HEK293 (cell line): ENCODE measurements around the gene ZBTB20.

Experiments used
- CTCF ChIA-PET: fragments of 350-600 bp; formaldehyde crosslinking; extraction: SDS; loops from one replicate; lab custom pipeline; 2021; ENCODE audit warnings: antibody characterized with exemption; lab: Yijun Ruan, JAX
- POLR2A ChIA-PET: fragments of 300-600 bp; formaldehyde crosslinking; extraction: SDS; loops from one replicate; lab custom pipeline; 2020; ENCODE audit warnings: antibody characterized with exemption, inconsistent platforms; lab: Yijun Ruan, JAX
- H3K27ac ChIP-seq: fragments of 200-500 bp; sonication (Bioruptor generic); 2 replicates; pipeline ENCODE4 v1.5.1; 2014; ENCODE audit warnings: low read depth, low read length, control low read depth, inconsistent platforms; ENCODE audit errors: extremely low read depth
- H3K36me3 ChIP-seq, 2 experiments: fragments of 200-500 bp in 1 of 2; sonication (Bioruptor generic) in 1 of 2; 1 replicate in 1 of 2; 2 replicates in 1 of 2; pipeline ENCODE4 v1.5.1; 2014 to 2017; ENCODE audit warnings: inconsistent platforms in 2 of 2, low read length in 2 of 2; ENCODE audit not compliant: control insufficient read depth in 2 of 2, insufficient read depth in 1 of 2
- H3K4me1 ChIP-seq: fragments of 200-500 bp; sonication (Bioruptor generic); 2 replicates; pipeline ENCODE4 v1.5.1; 2014; ENCODE audit warnings: mild to moderate bottlenecking, low read length, inconsistent platforms; ENCODE audit not compliant: control insufficient read depth, insufficient read depth
- H3K4me3 ChIP-seq: 2 replicates; pipeline ENCODE4 v1.5.1; 2011; ENCODE audit warnings: low read depth, mild to moderate bottlenecking, control low read depth, low read length, moderate library complexity
- H3K9me3 ChIP-seq: fragments of 200-500 bp; sonication (Bioruptor generic); 2 replicates; pipeline ENCODE4 v1.5.1; 2014; ENCODE audit warnings: low read depth, low read length, inconsistent platforms; ENCODE audit not compliant: control insufficient read depth, insufficient read depth
- IKZF3 ChIP-seq: fragments of 450-650 bp; IDR thresholded peaks from 2 replicates; pipeline ENCODE4 v1.5.0; 2018; ENCODE audit warnings: missing biosample characterization, mild to moderate bottlenecking, missing genetic modification characterization, moderate library complexity
- KLF7 ChIP-seq: fragments of 450-650 bp; formaldehyde crosslinking; IDR thresholded peaks from 2 replicates; pipeline ENCODE4 v1.5.1; 2016; ENCODE audit warnings: missing biosample characterization, missing genetic modification characterization, borderline replicate concordance
- REST ChIP-seq: fragments of 450-650 bp; formaldehyde crosslinking; IDR thresholded peaks from 2 replicates; pipeline ENCODE4 v1.5.1; 2016; ENCODE audit warnings: missing biosample characterization, missing genetic modification characterization
- SALL2 ChIP-seq: fragments of 450-650 bp; formaldehyde crosslinking; IDR thresholded peaks from 2 replicates; pipeline ENCODE4 v1.5.0; 2017; ENCODE audit warnings: missing biosample characterization, mild to moderate bottlenecking, missing genetic modification characterization, borderline replicate concordance
- ZBTB17 ChIP-seq: fragments of 450-650 bp; formaldehyde crosslinking; IDR thresholded peaks from 2 replicates; pipeline ENCODE4 v1.5.1; 2016; ENCODE audit warnings: missing biosample characterization, missing genetic modification characterization
- ZNF112 ChIP-seq: fragments of 450-650 bp; formaldehyde crosslinking; IDR thresholded peaks from 2 replicates; pipeline ENCODE4 v1.5.0; 2017; ENCODE audit warnings: missing biosample characterization, missing genetic modification characterization
- ZNF140 ChIP-seq: fragments of 450-650 bp; formaldehyde crosslinking; IDR thresholded peaks from 2 replicates; pipeline ENCODE4 v1.5.1; 2016; ENCODE audit warnings: missing biosample characterization, missing genetic modification characterization
- ZNF146 ChIP-seq: fragments of 450-650 bp; formaldehyde crosslinking; IDR thresholded peaks from 2 replicates; pipeline ENCODE4 v1.5.1; 2016; ENCODE audit warnings: missing biosample characterization, missing genetic modification characterization
- ZNF174 ChIP-seq: fragments of 450-650 bp; formaldehyde crosslinking; IDR thresholded peaks from 2 replicates; pipeline ENCODE4 v1.5.0; 2017; ENCODE audit warnings: missing biosample characterization, mild to moderate bottlenecking, missing genetic modification characterization
- ZNF266 ChIP-seq: fragments of 450-650 bp; formaldehyde crosslinking; IDR thresholded peaks from 2 replicates; pipeline ENCODE4 v1.5.1; 2016; ENCODE audit warnings: missing biosample characterization, missing genetic modification characterization, low read depth
- ZNF302 ChIP-seq: fragments of 450-650 bp; formaldehyde crosslinking; IDR thresholded peaks from 2 replicates; pipeline ENCODE4 v1.5.1; 2016; ENCODE audit warnings: missing biosample characterization, missing genetic modification characterization, low read depth
- ZNF37A ChIP-seq: fragments of 450-650 bp; IDR thresholded peaks from 2 replicates; pipeline ENCODE4 v1.5.1; 2018; ENCODE audit warnings: missing biosample characterization, missing genetic modification characterization
- ZNF426 ChIP-seq: fragments of 450-650 bp; formaldehyde crosslinking; IDR thresholded peaks from 2 replicates; pipeline ENCODE4 v1.5.1; 2017; ENCODE audit warnings: missing biosample characterization, missing genetic modification characterization, mild to moderate bottlenecking, inconsistent platforms, moderate library complexity
- ZNF529 ChIP-seq: fragments of 450-650 bp; formaldehyde crosslinking; IDR thresholded peaks from 2 replicates; pipeline ENCODE4 v1.5.1; 2017; ENCODE audit warnings: missing genetic modification characterization, missing biosample characterization; ENCODE audit not compliant: insufficient replicate concordance
- ZNF555 ChIP-seq: fragments of 450-650 bp; formaldehyde crosslinking; conservative IDR thresholded peaks from 2 replicates; pipeline ENCODE4 v1.5.1; 2017; ENCODE audit warnings: missing biosample characterization, mild to moderate bottlenecking, missing genetic modification characterization, inconsistent platforms
- ZNF624 ChIP-seq: fragments of 450-650 bp; formaldehyde crosslinking; IDR thresholded peaks from 2 replicates; pipeline ENCODE4 v1.5.1; 2017; ENCODE audit warnings: missing biosample characterization, missing genetic modification characterization
- ZNF768 ChIP-seq: fragments of 450-650 bp; formaldehyde crosslinking; IDR thresholded peaks from 2 replicates; pipeline ENCODE4 v1.5.1; 2018; ENCODE audit warnings: missing biosample characterization, mild to moderate bottlenecking, missing genetic modification characterization
- ZNF792 ChIP-seq: fragments of 450-650 bp; formaldehyde crosslinking; IDR thresholded peaks from 2 replicates; pipeline ENCODE4 v1.5.1; 2016; ENCODE audit warnings: missing biosample characterization, missing genetic modification characterization
- ZNF837 ChIP-seq: fragments of 450-650 bp; formaldehyde crosslinking; IDR thresholded peaks from 2 replicates; pipeline ENCODE4 v1.5.1; 2016; ENCODE audit warnings: missing biosample characterization, missing genetic modification characterization
- ZSCAN5A ChIP-seq: fragments of 450-650 bp; formaldehyde crosslinking; IDR thresholded peaks from 2 replicates; pipeline ENCODE4 v1.5.1; 2016; ENCODE audit warnings: missing biosample characterization, missing genetic modification characterization
- TF ChIP-seq, protein P1 (sequence below): fragments of 450-650 bp; formaldehyde crosslinking; IDR thresholded peaks from 2 replicates; pipeline ENCODE4 v1.5.1; 2017; ENCODE audit warnings: missing biosample characterization, missing genetic modification characterization
- TF ChIP-seq, protein P2 (sequence below): fragments of 450-650 bp; formaldehyde crosslinking; IDR thresholded peaks from 2 replicates; pipeline ENCODE4 v1.5.1; 2016; ENCODE audit warnings: missing biosample characterization, missing genetic modification characterization

Gene ZBTB20

DNA sequence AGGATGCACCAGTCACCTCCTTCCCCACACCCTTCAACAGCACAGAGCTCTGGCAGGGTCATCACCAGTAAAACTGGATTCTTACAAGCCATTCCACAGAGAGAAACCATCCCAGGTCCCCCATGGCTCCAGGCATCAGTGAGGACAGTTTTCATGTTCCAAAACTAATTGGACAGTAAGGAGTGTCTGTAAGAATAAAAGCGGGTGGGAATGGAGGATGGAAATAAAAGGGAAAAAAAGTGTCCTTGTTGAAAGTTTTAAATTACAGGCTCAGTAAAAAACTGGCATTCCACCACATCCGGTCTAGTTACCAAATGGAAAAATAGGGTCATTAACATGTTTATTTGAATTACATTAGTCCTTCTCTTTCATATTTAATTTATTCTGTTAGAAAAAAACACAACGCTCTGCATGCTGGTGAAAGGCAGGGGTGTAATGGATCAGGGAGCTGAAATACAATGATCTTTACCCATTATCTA lies 735.9 kb downstream of the ZBTB20 start (continued):
- no peak for TF ChIP-seq ZNF837 (tag by site-specific recombination)
- TF ChIP-seq ZSCAN5A (tag by site-specific recombination) = no peak
- TF ChIP-seq ZNF37A (tag by site-specific recombination) = no peak

GRCh38 chr3:114408736-114409670 lies 738.1 kb downstream of the ZBTB20 start:
- POLR2A ChIA-PET = no interaction called here
- CTCF ChIA-PET = interaction anchor here (0.6 to 1.9 kb wide), 2 partner anchors 10 to 45 kb away, joined by 5 to 11 read pairs; no protein-coding TSS in a partner anchor
- Histone ChIP-seq H3K4me3 (no peak overlapping the region), H3K36me3 (no peaks in the 10 kb centered on the region), H3K27ac (no peak overlapping the region), H3K4me1 (0 out of 2 replicates have a peak, but pooled peaks cover 4% of the 10 kb centered on the region), H3K9me3 (no peaks in the 10 kb centered on the region)
- TF ChIP-seq ZNF146 (no peak), ZNF555 (tag by site-specific recombination) (no peak), ZNF792 (no peak), ZNF426 (tag by site-specific recombination) (no peak), ZNF302 (no peak), ZNF266 (tag by site-specific recombination) (no peak), ZNF174 (tag by site-specific recombination) (no peak), SALL2 (no peak), ZNF112 (tag by site-specific recombination) (no peak), ZNF768 (tag by site-specific recombination) (no peak), ZNF529 (tag by site-specific recombination) (no peak), ZBTB17 (tag by site-specific recombination) (no peak), ZNF140 (tag by site-specific recombination) (no peak), IKZF3 (tag by site-specific recombination) (no peak), ZNF624 (no peak), KLF7 (tag by site-specific recombination) (no peak), REST (tag by site-specific recombination) (no peak)
- TF ChIP-seq, protein P1, sequence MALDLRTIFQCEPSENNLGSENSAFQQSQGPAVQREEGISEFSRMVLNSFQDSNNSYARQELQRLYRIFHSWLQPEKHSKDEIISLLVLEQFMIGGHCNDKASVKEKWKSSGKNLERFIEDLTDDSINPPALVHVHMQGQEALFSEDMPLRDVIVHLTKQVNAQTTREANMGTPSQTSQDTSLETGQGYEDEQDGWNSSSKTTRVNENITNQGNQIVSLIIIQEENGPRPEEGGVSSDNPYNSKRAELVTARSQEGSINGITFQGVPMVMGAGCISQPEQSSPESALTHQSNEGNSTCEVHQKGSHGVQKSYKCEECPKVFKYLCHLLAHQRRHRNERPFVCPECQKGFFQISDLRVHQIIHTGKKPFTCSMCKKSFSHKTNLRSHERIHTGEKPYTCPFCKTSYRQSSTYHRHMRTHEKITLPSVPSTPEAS (tag by site-specific recombination) = no peak
- TF ChIP-seq, protein P2, sequence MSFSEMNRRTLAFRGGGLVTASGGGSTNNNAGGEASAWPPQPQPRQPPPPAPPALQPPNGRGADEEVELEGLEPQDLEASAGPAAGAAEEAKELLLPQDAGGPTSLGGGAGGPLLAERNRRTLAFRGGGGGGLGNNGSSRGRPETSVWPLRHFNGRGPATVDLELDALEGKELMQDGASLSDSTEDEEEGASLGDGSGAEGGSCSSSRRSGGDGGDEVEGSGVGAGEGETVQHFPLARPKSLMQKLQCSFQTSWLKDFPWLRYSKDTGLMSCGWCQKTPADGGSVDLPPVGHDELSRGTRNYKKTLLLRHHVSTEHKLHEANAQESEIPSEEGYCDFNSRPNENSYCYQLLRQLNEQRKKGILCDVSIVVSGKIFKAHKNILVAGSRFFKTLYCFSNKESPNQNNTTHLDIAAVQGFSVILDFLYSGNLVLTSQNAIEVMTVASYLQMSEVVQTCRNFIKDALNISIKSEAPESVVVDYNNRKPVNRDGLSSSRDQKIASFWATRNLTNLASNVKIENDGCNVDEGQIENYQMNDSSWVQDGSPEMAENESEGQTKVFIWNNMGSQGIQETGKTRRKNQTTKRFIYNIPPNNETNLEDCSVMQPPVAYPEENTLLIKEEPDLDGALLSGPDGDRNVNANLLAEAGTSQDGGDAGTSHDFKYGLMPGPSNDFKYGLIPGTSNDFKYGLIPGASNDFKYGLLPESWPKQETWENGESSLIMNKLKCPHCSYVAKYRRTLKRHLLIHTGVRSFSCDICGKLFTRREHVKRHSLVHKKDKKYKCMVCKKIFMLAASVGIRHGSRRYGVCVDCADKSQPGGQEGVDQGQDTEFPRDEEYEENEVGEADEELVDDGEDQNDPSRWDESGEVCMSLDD (tag by site-specific recombination) = no peak
